GM21360 (cell line): ENCODE results near the gene MUCL1.

Experiments
- ATAC-seq: cut with Tn5 transposase; IDR thresholded peaks from one replicate; pipeline ENCODE4 v1.9.1; 2021; ENCODE audit warnings: mild to moderate bottlenecking, moderate library complexity; ENCODE audit not compliant: unreplicated experiment

The MUCL1 gene

GRCh38 chr12:54891717-54892478 lies 37.6 kb downstream of the MUCL1 start:
- ATAC-seq, result no peak
